Parathyroid adenoma (tissue), 2 donors: ENCODE results near the gene ZNF148.

Experiments used
- H2AFZ ChIP-seq: fragments of 300-600 bp; sonication (generic); one replicate; pipeline ENCODE4 v1.7.0; 2017; ENCODE audit warnings: antibody characterized with exemption, mild to moderate bottlenecking
- H3K27ac ChIP-seq: fragments of 300-600 bp; sonication (generic); one replicate; pipeline ENCODE4 v1.7.0; 2017
- H3K27me3 ChIP-seq: fragments of 300-600 bp; sonication (generic); one replicate; pipeline ENCODE4 v1.7.0; 2017; ENCODE audit warnings: low read length; ENCODE audit not compliant: control insufficient read depth, insufficient read depth
- H3K36me3 ChIP-seq: fragments of 300-600 bp; sonication (generic); one replicate; pipeline ENCODE4 v1.7.0; 2017; ENCODE audit warnings: low read length; ENCODE audit not compliant: control insufficient read depth, insufficient read depth
- H3K4me1 ChIP-seq: fragments of 300-600 bp; sonication (generic); one replicate; pipeline ENCODE4 v1.7.0; 2017; ENCODE audit warnings: control low read depth
- H3K4me2 ChIP-seq: fragments of 300-600 bp; sonication (generic); one replicate; pipeline ENCODE4 v1.7.0; 2017; ENCODE audit warnings: low read length
- H3K4me3 ChIP-seq: fragments of 300-600 bp; sonication (generic); one replicate; pipeline ENCODE4 v1.7.0; 2017; ENCODE audit warnings: low read depth, low read length
- H3K79me2 ChIP-seq: fragments of 300-600 bp; sonication (generic); one replicate; pipeline ENCODE4 v1.7.0; 2017; ENCODE audit warnings: control low read depth
- H3K9ac ChIP-seq: fragments of 300-600 bp; sonication (generic); one replicate; pipeline ENCODE4 v1.7.0; 2017; ENCODE audit warnings: mild to moderate bottlenecking
- H3K9me3 ChIP-seq: fragments of 300-600 bp; sonication (generic); one replicate; pipeline ENCODE4 v1.7.0; 2017; ENCODE audit warnings: low read length; ENCODE audit not compliant: control insufficient read depth
- CTCF ChIP-seq: fragments of 300-600 bp; sonication (generic); IDR thresholded peaks from one replicate; pipeline ENCODE4 v1.7.0; 2017; ENCODE audit warnings: antibody characterized with exemption, mild to moderate bottlenecking
- donor health status: primary hyperparathyroidism.

The ZNF148 gene

DNA sequence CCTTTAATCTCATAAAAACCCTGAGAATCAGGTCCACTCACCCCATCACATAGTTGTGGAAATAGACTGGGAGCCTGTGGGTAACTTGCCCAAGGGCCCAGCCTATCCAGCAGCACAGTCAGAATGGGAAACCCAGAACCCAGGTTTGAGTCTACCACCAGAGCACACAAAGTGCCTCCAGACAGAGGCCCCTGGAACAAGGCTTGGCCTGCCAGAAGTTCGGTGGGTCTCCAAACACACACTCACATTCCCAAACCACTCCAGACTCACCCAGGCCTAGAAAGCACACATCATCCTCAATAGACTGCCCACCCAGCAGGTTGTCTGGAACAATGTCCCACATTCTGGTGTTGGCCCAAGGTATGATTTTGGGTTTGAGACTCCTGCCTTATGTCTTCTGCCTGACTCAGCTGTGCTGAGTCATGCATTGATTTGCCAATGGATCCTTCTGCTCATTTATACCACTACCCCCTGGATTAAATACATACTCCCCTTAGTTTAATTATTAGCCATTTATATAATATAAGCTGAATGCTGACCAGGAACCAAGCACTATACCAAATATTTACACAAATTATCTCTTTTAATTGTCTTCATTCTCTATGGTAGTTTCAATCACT lies 167.1 kb downstream of the ZNF148 start:
- Histone ChIP-seq H3K79me2 (no peaks in the 10 kb centered on the region), H3K27me3 (no peaks in the 10 kb centered on the region), H3K27ac (no peak overlapping the region), H3K4me3 (no peak overlapping the region), H3K4me2 (no peak overlapping the region), H3K36me3 (no peaks in the 10 kb centered on the region), H2AFZ (peak overlapping the region; percentile 38), H3K9ac (no peak overlapping the region), H3K4me1 (peaks cover 12% of the 10 kb centered on the region), H3K9me3 (no peaks in the 10 kb centered on the region)
- TF ChIP-seq CTCF, result no peak

DNA sequence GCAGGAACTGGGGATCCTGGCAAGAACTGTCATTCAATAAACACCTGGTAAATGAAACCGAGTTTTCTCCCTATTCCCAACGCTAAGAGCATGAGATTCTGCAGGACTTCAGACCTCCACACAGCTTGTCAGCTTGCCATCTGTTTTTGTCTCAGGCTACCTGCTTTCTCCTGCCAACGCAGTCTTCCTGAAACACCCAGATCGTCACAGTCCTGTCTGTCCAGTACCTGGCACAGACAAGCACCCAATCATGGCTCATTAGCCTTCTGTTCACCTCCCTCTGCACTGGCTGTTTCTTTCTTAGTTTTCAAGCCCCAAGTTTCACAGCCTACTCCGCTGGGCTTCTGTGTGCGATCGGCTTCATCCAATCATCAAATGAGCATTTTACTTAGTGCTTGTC lies 167.6 kb downstream of the ZNF148 start:
- H3K9me3 ChIP-seq, result no peaks in the 10 kb centered on the region
- H3K79me2 ChIP-seq, result no peaks in the 10 kb centered on the region
- TF ChIP-seq CTCF, result no peak
- H3K4me1 ChIP-seq, result peaks cover 10% of the 10 kb centered on the region
- no peaks in the 10 kb centered on the region for H3K27me3 ChIP-seq
- peak overlapping the region; percentile 38 for H2AFZ ChIP-seq
- H3K36me3 ChIP-seq, result no peaks in the 10 kb centered on the region
- H3K4me2 ChIP-seq, result no peak overlapping the region
- no peak overlapping the region for H3K4me3 ChIP-seq
- H3K9ac ChIP-seq, result no peak overlapping the region
- no peak overlapping the region for H3K27ac ChIP-seq

DNA sequence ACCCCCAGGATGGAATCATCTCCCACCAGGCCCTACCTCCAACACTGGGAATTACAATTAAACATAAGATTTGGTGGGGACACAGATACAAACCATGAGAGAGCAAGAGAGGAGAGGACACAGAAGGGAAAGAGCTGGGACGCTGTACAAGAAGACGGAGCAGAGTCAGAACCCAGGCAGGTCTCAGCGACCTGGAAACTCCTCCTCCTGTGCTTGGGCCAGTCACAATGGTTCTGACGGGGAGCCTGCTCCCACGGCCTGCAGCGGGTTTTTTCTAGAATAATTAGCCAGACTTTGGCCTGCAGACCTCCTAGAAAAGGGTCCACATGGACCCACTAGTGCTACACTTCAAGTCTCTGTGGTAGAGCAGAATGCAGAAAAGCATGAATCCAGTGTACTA lies 168.2 kb downstream of the ZNF148 start:
- Histone ChIP-seq H3K79me2 (no peaks in the 10 kb centered on the region), H3K27ac (no peak overlapping the region), H3K4me3 (no peak overlapping the region), H3K4me1 (peaks cover 10% of the 10 kb centered on the region), H3K36me3 (no peaks in the 10 kb centered on the region), H3K4me2 (no peak overlapping the region), H2AFZ (no peak overlapping the region), H3K27me3 (no peaks in the 10 kb centered on the region), H3K9ac (no peak overlapping the region), H3K9me3 (no peaks in the 10 kb centered on the region)
- TF ChIP-seq CTCF, result no peak

GRCh38 chr3:125203731-125204130 lies 171.4 kb downstream of the ZNF148 start:
- Histone ChIP-seq H3K27me3 (no peaks in the 10 kb centered on the region), H3K9me3 (no peaks in the 10 kb centered on the region), H3K79me2 (peaks cover 5% of the 10 kb centered on the region), H3K27ac (no peak overlapping the region), H3K4me2 (no peak overlapping the region), H3K36me3 (no peaks in the 10 kb centered on the region), H3K9ac (no peak overlapping the region), H3K4me3 (no peak overlapping the region), H2AFZ (no peak overlapping the region), H3K4me1 (peaks cover 10% of the 10 kb centered on the region)
- TF ChIP-seq CTCF, result no peak

DNA sequence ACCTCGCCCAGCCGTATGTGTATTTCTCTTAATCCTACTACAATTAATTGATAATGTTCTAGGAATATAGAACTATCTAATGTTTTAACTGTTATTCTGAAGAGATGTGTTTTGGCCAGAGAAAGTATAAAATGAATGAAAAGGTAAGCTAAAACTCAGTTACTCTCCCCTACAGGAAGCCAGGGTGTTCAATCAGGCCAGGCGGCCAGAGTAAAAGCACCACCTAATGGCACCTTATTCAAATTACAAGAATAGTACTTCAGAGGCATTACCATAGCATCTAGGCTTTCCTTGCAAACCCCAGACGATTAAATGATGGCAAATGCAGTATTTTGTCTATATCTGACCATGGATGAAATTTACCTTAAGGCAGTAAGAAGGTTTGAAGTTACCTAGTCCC lies 172.9 kb downstream of the ZNF148 start:
- Histone ChIP-seq H3K27ac (no peak overlapping the region), H3K36me3 (no peaks in the 10 kb centered on the region), H3K4me3 (no peak overlapping the region), H3K79me2 (peaks cover 5% of the 10 kb centered on the region), H3K4me2 (no peak overlapping the region), H3K27me3 (no peaks in the 10 kb centered on the region), H2AFZ (no peak overlapping the region), H3K4me1 (peaks cover 3% of the 10 kb centered on the region), H3K9me3 (no peaks in the 10 kb centered on the region), H3K9ac (no peak overlapping the region)
- TF ChIP-seq CTCF, result no peak
